ENCODE data around the gene SSBP3.
"Not testable (repeated sequence)": the region's sequence is repeated elsewhere in the genome, so short reads cannot be mapped to it uniquely, and the experiment has no call there.

Gene SSBP3

GRCh38 chr1:54406339-54407153 lies at the start of gene SSBP3:
TSS of gene SSBP3 (minus strand) at chr1:54406394.
- DNase-seq, result peak; percentile 79

GRCh38 chr1:54453509-54453908 lies 47.3 kb upstream of the SSBP3 start:
- DNase-seq, result no peak

- DNase-seq, result no peak
These were observed 46.8 kb upstream of the SSBP3 start for GRCh38 chr1:54453022-54453421.

DNA sequence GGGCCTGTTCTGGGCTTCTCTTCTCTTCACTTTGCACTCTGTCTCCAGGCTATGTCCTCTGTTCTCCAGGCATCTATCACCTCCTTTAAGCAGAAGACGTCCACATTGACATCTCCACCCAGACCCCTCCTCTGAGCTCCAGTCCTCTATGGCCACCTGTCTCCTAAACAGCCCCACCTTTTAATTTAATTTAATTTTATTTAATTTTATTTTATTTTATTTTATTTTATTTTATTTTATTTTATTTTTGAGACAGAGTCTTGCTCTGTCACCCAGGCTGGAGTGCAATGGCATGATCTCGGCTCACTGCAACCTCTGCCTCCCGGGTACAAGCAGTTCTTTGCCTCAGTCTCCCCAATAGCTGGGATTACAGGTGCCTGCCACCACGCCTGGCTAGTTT lies 43.2 kb upstream of the SSBP3 start:
- DNase-seq, result not testable (repeated sequence)

DNA sequence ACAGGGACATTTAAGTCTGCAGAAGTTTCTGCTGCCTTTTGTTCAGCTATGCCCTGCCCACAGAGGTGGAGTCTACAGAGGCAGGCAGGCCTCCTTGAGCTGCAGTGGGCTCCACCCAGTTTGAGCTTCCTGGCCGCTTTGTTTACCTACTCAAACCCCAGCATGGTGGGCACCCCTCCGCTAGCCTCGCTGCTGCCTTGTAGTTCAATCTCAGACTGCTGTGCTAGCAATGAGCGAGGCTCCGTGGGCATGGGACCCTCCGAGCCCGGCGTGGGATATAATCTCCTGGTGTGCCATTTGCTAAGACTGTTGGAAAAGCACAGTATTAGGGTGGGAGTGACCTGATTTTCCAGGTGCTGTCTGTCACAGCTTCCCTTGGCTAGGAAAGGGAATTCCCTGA lies 42.6 kb upstream of the SSBP3 start:
- not testable (repeated sequence) for DNase-seq

DNA sequence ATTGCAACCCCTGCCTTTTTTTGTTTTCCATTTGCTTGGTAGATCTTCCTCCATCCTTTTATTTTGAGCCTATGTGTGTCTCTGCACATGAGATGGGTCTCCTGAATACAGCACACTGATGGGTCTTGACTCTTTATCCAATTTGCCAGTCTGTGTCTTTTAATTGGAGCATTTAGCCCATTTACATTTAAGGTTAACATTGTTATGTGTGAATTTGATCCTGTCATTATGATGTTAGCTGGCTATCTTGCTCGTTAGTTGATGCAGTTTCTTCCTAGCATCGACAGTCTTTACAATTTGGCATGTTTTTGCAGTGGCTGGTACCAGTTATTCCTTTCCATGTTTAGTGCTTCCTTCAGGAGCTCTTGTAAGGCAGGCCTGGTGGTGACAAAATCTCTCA lies 40.9 kb upstream of the SSBP3 start:
- DNase-seq, result not testable (repeated sequence)

GRCh38 chr1:54442185-54442584 lies 36.0 kb upstream of the SSBP3 start:
- DNase-seq, result no peak

DNA sequence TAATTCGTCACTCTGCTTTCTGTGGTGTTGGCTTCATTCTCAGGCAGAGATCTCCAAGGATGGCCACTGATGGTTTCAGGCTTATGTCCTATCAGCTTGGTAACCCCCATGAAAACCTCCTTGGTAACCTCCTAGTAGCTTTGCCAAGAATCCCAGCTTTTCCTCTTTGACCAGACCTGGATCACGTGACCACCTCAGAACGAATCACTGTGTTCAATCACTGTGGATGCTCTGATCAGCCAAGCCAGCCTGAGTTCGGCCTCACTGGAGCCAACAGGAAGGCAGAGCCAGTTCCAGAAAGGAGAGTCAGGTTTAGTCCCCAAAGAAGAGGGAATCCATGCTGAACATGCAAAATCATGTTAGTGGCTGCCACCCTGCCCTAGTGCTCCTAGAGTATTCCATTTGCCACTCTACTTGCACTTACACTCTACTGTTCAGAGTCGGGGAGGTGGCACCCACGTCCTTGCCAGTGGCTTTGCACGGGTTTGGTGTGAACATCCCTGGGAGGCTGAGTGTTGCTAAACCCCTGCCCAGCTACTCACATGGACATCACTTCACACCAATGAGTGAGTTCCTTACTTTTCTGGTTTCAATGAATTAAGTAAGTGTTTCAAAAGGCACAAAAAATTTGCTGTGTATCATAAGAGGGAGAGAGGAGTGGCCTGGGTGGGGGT lies 33.5 kb upstream of the SSBP3 start:
- no peak for DNase-seq

DNA sequence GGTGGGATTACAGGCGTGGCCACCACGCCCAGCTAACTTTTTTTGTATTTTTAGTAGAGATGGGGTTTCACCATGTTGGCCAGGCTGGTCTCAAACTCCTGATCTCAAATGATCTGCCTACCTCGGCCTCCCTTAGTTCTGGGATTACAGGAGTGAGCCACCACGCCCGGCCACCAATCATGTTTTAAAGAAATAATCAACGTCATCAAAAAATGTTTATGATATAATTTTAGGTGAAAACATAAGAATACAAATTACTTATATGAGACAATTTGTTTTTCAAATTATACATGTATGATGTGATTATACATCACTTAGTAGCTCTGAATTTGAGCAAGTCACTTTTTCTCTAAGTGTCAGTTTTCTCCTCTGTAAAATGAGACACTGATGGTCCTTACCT lies 31.6 kb upstream of the SSBP3 start:
- DNase-seq, result no peak

DNA sequence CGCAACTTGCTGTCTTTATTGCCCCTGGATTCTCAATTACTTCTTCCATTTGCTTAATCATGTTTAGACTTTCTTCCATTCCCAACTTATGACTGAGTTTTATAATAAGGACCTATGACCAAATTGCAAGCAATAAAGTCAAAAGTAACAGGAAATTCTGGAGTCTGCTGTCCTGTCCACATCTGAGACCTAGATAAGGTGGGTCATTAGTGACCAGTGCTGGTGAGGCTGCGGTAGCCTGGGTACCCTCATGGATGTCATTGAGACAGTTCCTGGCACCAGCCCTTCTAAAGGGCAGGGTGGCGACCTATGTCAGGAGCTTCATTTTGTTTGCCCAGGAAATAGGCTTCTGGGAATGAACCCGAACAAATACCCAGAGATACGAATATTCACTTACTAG lies 30.6 kb upstream of the SSBP3 start:
- no peak for DNase-seq

DNA sequence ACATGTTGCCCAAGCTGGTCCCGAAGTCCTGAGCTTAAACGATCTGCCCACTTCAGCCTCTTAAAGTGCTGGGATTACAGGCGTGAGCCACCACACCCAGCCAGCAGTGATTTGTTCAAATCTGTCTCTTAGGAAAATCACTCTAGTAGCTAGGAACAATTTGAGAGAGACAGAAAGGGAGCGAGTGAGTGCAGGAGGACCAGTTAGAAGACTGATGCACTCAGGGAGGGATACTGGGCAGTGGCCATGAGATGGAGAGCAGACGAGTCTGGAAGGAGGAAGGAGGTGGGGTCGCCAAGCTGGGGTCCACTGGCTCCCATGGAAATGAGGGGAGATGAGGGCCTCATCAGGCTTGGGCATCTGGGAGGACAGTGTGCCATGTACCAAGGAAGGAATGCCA lies 23.6 kb upstream of the SSBP3 start:
- DNase-seq, result no peak

GRCh38 chr1:54428837-54429518 lies 22.8 kb upstream of the SSBP3 start:
- DNase-seq, result no peak

- no peak for DNase-seq
These were observed 19.0 kb upstream of the SSBP3 start for GRCh38 chr1:54425152-54425584.

GRCh38 chr1:54424398-54424797 lies 18.2 kb upstream of the SSBP3 start:
- DNase-seq, result no peak

- DNase-seq, result no peak
These were observed 14.9 kb upstream of the SSBP3 start for GRCh38 chr1:54421101-54421504.

- DNase-seq, result not testable (repeated sequence)
These were observed 12.4 kb upstream of the SSBP3 start for GRCh38 chr1:54418598-54418997.

- DNase-seq, result no peak
These were observed 10.9 kb upstream of the SSBP3 start for GRCh38 chr1:54417123-54417522.

- DNase-seq, result no peak
These were observed 10.2 kb upstream of the SSBP3 start for GRCh38 chr1:54416435-54416834.

- DNase-seq, result no peak
These were observed 9.8 kb upstream of the SSBP3 start for GRCh38 chr1:54415991-54416390.

DNA sequence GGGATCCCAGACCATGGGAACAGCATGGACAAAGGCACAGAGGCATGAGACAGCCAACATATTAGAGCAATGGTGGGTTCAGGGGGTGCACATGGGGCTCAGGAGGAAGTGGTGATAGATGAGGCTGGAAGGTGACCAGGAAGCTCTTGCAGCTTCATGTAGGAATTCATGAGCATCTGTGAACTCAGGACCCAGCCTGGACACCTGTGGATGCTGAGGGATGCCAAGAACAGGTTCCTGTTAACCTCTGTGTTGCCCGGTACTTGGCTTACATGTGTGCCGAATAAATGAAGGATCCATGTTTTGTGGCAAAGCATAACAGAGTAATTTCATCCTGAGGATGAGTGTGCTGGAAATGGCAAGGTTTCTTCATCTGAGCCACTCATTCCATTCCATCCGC lies 9.3 kb upstream of the SSBP3 start:
- no peak for DNase-seq

DNA sequence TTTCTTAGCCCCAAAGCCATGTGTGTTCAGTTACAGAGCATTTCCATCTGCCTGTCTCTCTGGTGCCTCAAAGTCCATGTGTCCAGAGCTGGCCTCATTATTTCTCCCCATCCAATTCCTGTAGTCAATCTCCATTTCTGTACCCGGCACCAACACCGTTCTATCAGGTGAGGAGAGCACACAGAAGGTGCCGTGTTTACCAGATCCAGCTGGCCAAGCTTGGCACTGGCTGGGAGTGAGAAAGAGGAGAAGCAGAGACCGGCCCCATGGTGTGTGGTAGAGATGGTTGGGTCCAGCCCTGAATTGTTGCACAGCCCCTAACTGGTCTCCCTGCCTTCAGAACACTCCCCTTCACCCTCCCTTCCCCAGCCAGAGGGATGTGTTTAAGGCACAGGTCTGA lies 7.5 kb upstream of the SSBP3 start:
- DNase-seq, result no peak

DNA sequence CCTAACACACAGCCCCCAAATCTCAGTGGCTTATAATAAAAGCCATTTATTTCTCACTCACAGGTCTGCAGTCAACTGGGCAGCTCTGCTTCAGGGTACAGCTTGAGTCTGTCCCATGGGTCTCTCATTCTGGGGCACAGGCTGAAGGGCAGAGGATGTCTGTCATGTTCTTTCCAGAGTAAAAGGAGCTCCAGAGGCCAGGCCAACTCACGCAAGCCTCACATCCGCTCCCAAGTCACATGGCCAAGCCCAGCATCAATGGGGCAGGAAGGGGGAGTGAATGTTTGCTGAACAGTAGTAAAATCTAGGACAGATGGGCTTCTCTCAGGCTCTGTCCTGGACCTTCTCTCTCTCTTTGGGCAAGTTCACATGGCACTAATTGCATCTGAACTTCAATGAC lies 7.1 kb upstream of the SSBP3 start:
- no peak for DNase-seq

GRCh38 chr1:54410359-54410758 lies 4.2 kb upstream of the SSBP3 start:
- no peak for DNase-seq
